Stimulated activated CD8-positive, alpha-beta memory T cell treated with anti-CD3 and anti-CD28 coated beads, Interleukin-4, amount 100 ng/mL, for 48 hours (primary cell): Measurements from ENCODE around the gene ARHGAP8.
A peak's percentile ranks its signal among the peaks of the same experiment; 100 is the strongest.
"Not testable (repeated sequence)": the region's sequence is repeated elsewhere in the genome, so short reads cannot be mapped to it uniquely, and the experiment has no call there.

ENCODE experiments used
- DNase-seq: peaks from one replicate; pipeline ENCODE4 v3.0.0-alpha.2; 2020

The ARHGAP8 gene

DNA sequence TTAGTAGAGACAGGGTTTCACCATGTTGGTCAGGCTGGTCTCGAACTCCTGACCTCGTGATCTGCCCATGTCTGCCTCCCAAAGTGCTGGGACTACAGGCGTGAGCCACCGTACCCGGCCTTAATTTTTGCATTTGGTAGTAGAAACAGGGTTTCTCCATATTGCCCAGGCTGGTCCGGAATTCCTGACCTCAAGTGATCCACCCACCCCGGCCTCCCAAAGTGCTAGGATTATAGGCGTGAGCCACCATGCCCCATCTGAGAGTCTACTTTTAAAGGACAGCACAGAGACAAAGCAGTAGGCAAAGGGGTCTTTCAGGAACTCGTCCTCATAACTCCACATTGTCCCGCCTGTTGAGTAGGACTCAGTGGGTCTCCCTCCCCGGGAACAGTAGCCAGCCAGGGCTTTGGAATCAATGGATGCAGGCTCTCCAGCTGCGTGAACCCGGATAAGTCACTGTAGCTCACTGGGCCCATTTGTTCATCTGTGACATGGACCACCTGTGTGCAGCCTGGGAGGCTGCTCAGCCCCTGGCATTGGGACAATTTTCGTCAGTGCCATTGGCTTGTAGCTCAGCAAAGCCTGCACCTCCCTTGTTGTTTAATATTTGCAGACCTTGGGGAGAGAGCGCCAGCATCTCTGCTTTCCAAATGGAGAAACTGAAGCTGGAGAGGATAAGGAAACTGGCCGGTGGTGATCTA lies 86.1 kb downstream of the ARHGAP8 start:
- DNase-seq: no peak

DNA sequence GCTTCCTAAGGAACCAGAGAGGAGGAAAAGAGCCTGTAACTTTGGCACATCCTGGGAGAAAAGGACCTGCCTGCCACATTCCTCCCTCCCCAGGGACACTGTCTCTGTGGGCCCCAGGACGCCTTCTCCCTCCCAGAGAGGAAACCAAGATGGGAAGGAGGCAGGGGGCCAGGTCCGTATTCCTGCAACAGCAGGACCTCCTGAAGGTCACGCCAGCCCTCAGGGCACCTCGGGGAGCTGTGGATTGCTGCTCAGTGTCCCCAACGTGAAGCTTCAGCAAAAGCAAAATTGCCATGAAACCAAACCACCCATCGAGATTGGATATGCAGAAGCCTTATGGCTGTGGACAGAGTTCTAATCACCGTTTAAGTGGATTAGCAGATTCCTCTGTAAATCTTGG lies 86.7 kb downstream of the ARHGAP8 start:
- DNase-seq: no peak

DNA sequence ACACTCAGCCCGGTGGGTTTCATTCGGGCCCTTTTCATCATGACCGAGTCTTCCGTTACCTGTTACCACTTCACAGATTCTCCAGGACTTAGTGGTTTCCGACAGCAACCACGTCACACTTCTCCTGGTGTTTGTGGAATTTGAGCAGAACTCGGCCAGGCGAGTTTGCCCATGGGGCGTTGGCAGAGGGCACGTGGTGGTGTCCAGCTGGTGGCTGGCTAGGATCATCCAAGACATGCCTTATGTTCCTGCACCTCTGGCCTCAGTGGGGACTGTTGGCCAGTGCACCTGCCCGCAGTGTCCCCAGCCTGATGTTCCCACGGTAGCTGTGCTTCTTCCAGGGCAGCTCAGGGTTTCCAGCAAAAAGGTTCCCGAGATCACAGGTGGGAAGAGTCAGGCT lies 87.3 kb downstream of the ARHGAP8 start:
- DNase-seq: no peak

DNA sequence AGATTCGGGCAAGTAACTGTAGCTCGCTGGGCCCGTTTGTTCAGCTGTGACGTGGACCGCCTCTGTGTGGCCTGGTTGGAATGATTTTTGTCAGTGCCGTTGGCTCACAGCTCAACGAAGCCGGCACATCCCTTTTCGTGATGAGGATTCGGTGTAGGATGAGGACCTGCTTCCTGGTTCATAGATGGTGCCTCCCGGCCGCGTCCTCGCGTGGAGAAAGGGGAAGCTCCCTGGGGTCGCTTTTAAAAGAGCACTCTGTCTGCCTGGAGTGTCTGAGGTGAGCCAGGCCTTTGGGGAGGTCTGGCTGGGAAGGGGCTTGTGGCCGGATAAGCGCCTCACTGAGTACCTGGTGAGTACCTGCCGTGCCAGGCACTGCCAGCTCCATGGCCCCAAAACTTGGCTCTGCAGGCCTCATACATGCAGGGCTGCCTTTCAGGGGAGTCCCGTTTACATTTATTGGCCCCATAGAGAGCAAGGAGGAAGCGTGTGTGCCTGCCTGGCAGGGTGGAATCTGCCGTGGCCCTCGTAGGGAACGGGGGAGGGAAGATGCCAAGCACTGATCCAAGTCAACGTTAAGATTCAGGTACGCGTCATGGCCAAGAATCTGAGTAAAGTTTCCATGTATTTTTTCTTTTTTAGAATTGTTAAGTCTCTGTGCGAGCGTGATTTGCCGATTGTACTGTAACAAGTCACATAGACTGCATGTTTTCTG lies 88.4 kb downstream of the ARHGAP8 start:
- no peak for DNase-seq

DNA sequence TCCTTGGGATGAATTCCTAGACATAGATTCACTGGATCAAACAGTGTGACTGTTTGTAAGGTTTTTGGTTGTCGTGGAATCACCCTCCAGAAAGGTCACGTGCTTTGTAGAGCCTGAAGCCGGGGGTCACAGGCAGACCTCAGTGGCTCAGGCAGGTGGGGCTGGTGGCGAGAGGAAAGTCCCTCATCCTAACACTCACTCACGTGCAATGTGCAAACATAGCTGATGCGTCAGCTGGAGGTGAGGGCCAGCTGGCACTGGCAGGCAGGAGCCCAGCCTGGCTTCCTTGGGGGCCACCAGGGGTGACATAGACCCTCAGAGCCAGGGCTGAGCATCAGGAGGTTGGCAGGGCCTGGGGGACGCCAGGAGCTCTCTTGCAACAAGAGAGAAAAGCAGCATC lies 90.0 kb downstream of the ARHGAP8 start:
- DNase-seq: no peak

DNA sequence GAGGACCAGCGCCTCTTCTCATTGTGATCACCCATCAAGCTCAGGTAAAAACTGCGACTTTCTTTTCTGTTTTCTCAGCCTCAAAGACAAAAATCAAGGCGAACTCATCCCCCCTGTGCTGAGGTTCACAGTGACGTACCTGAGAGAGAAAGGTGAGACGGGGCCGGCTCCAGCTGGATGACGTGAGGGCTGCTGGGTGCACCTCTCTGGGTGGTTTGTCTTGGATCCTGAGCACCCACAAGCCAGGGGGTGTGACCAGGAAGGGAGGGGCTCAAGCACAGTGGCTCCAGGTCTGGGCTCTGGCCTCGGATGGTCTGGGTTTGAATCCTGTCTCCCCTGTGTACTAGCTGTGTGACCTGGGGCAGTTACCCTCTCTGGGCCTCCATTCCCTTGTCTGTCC lies 92.8 kb downstream of the ARHGAP8 start:
- no peak for DNase-seq

DNA sequence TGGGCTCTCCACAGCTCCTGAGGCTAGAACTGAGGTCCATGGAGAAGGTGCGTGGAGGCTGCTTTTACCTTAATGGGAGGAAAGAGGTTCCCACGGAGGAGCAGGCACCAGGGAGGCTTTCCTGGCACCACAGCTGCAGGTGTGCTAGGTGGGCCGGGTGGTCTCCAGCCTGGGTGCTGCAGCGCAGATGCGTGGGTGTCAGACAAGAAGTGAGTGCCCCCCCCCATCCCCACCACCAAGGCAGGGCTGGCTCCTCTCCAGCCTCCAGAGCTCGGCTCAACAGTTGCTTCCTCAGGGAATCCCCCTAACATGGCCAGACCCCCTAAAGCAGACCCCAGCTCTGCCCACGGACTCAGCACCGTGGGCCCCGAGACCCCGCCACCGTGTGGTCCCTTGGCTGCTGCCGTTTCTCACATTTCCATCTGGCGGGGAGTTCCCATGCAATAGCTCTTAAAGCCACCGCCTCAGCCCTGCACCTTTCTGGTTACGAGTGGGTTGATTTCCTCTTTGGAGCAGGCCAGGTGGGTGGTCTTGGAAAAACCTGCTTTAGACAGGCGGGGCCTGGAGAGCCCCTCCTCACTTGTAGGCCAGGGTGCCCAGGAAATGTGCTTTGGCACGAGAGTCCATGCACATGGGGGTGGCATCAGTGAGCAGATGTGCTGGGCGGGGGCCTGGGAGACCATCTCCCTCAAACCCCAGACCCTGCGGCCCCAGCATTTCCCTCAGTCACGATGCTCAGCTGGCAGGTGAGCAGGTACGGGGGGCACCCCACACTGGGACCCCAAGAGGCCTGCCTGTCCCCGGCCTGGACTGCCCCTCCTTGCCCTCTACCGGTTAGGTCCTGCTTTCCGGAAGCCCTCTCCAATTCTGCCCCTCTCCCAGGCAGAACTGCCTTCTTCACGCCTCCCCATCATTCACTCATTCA lies 93.7 kb downstream of the ARHGAP8 start:
- DNase-seq: no peak

DNA sequence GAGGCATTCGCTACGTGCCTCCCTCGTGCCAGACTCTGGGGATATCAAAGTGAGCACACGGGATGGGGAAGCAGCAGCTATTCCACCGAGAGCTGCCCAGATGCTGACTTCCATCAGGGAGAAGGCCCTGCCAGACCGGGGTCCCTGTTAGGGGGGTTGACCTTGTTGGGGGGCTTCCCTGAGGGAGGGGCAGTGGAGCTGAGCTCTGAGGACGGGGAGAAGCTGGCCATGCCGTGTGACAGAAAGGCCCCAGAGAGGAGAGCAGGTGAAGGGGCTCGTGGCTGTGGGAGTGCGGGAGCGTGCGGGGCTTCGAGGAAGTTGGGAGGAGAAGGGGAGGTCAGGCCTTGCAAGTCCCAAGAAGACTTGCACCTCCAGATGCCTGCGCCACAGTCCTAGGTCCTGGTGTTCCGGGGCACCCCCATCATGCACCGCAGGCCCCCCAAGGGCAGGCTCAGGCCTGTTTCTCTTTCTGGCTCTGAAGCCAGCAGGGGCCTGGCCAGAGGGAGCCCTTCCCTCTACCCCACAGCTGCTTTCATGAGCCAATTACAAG lies 94.4 kb downstream of the ARHGAP8 start:
- no peak for DNase-seq

DNA sequence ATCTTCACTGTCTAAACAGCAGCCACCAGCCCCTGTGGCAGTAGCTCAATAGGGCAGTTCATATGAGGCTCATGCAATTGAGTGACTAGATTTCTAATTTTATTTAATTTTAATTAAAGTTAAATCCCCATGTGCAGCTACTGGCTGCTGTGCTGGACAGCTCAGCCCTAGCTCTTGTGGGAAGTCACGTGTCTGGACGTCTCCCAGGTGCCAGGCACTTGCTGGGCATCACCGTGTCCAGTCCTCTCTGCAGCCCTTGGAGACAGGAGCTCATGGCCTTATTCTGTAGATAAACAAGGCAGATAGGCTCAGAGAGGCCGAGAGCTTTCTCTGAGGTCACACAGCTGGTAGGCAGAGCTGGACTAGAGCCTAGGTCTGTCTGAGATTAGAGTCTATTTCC lies 95.0 kb downstream of the ARHGAP8 start:
- DNase-seq: no peak

DNA sequence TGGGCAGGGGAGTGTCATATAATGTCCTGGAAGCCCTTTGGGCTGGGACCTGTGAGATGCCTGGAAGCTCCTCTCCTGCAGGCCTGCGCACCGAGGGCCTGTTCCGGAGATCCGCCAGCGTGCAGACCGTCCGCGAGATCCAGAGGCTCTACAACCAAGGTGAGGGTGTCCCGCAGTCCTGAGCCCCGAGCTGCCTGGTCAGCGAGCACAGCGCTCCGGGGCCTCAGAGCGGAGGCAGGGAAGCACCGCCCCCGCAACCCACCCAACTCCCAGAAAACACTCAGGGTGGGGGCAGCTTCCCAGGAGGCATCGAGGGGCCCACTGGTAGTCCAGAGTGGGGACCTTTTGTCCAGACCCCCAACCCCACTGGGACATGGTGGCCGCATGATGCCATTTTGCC lies 95.5 kb downstream of the ARHGAP8 start:
- DNase-seq: no peak

DNA sequence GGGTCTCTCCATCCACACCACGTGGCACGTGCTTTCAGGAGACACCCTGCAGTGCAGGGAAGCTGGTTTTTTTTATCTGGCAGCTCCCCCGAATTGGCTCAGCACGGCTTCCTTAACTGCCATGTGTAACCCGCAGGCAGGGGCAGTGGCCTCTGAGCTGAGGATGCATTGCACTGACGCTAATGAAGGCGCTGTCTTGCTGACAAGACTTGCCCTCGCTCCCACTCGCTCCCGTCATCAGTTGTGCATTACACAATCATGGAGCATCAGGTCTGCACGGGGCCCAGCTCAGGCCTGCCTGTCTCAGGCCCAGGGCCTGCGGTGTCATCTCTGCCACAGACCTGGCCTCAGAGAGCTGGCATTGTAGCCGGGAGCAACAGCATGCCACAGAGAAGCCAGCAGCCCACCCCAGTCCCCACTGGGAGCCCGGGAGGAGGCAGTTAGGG lies 95.9 kb downstream of the ARHGAP8 start:
- DNase-seq: no peak

DNA sequence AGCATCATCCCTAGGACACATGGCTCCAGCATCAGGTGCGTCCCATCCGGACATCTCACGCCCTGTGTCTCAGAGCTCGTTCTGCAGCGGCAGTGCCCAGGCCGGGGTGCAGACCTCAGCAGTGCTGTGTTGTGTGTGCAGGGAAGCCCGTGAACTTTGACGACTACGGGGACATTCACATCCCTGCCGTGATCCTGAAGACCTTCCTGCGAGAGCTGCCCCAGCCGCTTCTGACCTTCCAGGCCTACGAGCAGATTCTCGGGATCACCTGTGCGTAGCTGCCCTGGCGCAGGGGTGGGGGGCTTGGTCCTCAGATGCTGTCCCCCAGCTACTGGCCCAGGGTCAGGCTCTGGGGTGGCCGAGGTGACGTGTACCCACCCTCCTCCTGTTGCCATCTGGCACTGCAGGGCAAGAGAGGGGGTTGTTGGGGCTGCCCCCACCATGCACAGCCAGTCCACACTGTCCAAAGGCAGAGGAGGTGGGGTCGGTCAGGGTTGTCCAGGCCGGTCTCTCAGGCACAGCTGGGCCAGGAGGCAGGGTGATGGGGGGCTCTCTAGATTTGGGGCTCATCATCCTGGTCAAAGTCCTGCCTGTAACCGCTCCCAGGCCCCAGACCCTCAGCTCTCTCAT lies 96.5 kb downstream of the ARHGAP8 start:
- no peak for DNase-seq

DNA sequence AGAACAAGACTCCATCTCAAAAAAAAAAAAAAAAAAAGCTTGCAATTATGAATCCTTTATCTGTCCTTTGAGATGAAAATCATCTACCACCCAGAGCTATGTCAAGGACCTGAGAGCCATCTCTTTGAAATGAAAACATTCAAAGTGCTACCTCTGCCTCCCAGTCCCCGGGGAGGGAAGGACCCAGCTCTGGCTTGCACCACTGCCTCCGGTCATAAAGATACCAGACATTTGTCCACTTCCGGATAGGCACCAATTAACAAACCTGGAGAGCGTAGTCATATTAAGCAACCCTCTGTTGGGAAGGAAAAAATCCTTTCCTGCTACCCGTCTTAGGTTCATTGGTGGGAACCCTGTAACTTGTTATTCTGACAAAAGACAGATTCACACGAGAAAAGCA lies 98.6 kb downstream of the ARHGAP8 start:
- no peak for DNase-seq

DNA sequence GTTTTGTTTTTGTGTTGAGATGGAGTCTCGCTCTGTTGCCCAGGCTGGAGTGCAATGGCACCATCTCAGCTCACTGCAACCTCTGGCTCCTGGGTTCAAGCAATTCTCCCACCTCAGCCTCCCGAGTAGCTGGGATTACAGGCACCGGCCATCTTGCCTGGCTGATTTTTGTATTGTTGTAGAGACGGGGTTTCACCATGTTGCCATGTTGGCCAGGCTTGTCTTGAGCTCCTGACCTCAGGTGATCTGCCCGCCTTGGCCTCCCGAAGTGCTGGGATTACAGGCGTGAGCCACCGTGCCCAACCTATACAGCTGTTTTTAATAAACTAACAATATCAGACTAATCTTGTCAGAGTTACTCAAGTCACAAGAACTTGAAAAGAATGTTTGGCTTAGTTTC lies 102.3 kb downstream of the ARHGAP8 start:
- not testable (repeated sequence) for DNase-seq

DNA sequence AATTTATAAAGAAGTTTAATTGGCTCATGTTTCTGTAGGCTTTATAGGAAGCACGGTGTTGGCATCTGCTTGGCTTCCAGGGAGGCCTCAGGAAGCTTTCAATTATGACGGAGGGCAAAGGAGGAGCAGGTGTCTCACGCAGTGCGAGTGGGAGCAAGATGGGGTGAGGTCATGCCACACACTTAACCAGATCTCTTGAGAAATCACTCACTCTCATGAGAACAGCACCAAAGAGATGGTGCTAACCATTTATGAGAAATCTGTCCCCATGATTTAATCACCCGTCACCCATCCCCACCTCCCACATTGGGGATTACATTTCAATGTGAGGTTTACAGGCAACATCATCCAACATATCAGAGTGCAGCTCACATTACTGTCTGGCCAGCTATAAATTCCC lies 103.5 kb downstream of the ARHGAP8 start:
- DNase-seq: peak; percentile 40

DNA sequence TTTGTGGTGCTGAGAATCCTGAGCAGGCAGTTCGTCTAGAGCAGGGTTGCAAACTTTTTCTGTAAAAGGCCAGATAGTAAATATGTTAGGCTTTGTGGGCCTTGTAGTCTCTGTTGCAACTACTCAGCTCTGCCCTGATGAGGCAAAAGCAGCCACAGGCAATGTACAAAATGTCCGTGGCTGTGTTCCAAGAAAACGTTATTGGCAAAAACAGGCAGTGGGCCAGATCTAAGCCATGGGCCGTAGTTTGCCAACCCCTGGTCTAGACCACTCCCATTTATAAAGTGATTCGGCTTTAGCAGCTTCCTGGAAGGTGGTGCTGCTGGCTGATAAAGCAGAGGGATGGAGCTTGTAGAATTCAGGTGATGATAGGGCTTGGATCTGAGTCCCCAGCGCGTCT lies 106.4 kb downstream of the ARHGAP8 start:
- not testable (repeated sequence) for DNase-seq

DNA sequence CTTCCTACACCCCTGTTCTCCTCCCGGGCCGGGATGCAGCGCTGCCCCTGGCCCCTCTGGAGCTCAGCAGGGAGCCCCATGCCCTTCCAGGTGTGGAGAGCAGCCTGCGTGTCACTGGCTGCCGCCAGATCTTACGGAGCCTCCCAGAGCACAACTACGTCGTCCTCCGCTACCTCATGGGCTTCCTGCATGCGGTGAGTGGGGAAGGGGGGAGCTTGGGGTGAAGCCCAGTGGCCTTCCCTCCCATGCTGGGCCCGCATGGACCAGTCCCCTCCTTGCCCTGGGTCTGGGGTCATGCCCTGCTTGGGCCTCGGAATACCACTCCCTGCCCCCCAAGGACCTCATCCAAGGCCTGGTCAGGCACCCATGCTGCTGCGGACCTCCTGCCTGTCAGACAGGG lies 107.3 kb downstream of the ARHGAP8 start:
- no peak for DNase-seq

DNA sequence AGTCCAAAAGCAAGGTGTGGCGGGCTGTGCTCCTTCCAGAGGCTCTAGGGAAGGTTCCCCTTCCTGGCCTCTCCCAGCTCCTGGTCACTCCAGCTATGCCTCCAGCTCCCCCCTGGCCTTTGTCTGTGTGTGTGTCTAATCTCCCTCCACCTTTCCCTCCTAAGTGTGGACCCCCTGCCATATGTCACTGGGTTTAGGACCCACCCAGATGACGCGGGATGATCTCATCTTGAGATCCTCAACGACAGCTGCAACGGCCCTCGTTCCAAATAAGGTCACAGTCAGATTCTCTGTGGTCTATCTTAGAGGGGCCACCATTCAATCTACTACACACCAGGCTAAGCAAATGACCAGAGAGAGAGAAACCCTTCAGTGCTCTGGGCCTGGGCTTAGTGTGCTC lies 107.9 kb downstream of the ARHGAP8 start:
- no peak for DNase-seq

DNA sequence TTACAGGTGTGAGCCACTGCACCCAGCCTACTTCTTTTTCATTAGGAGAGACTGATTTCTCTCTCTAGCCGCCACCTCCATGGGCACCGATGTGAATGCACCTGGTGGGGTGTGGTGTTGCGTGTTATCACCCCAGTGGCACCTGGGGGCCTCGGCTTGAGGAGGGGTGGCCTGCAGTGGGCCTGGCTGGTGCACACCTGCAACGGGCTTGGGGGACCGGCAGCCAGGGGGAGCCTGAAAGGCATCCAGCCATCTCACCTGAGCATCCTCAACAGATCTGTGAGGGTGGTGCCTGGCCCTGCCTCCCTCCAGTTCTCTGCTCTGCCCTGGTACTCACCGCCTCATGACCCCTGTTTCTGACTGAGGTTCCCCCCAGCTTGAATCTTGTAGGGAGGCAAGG lies 108.9 kb downstream of the ARHGAP8 start:
- DNase-seq: no peak

DNA sequence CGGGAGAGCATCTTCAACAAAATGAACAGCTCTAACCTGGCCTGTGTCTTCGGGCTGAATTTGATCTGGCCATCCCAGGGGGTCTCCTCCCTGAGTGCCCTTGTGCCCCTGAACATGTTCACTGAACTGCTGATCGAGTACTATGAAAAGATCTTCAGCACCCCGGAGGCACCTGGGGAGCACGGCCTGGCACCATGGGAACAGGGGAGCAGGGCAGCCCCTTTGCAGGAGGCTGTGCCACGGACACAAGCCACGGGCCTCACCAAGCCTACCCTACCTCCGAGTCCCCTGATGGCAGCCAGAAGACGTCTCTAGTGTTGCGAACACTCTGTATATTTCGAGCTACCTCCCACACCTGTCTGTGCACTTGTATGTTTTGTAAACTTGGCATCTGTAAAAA lies 109.9 kb downstream of the ARHGAP8 start:
- DNase-seq: no peak

DNA sequence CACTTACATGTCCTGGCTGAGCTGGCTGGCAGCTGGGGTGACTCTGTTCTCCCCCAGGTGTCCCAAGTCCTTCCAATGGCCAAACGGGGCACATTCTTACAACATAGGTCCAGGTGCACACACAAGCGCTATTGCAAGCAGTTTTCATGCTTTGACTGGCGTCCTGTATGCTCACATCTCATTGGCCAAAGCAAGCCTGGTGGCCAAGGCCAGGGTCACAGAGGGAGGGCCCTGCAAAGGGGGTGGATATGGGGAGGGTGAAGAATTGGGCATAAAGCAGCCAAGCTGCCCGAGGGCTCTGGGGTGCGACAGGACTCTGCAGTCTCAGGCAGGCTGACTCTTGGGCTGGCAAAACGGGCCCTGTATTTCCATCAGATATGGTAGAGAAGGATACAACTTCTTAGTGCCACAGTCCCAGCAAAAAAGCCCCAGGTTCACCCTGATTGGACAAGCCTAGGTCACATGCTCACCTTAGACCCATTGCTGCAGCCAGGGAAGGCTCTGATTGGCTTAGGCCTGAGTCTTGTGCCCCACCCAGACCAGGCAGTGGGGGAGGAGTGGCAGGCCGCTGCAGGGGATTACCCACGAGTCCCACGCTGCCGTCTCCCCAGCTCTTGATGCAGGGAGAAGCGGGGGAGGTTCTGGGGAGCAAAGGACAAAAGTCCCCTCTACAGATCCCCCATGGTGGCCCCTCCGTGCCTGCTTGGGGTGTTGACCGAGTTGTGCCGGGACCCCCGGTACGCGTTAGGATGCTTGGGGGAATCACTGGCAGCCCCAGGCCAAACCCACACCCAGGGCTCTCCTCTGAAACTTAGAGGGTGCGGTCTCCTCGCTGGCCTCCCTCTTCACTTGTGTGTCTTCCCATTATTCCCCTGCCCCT lies 110.8 kb downstream of the ARHGAP8 start:
- DNase-seq: no peak
